Gastroesophageal sphincter (tissue), 3 donors: ENCODE data around the gene TBX21.

Source experiments
- POLR2A ChIP-seq, 2 donors: fragments of 450-650 bp; IDR thresholded peaks; one replicate each; pipeline ENCODE4 v1.6.1; 2017; ENCODE audit warnings: antibody characterized with exemption in 2 of 2, mild to moderate bottlenecking in 2 of 2, moderate library complexity in 1 of 2
- POLR2AphosphoS5 ChIP-seq: sonication (generic); formaldehyde crosslinking; IDR thresholded peaks from one replicate; pipeline ENCODE4 v1.6.1; 2017; ENCODE audit warnings: antibody characterized with exemption
- TF ChIP-seq, protein P1 (sequence below), 4 experiments: fragments of 200-600 bp in 2 of 4; fragments of 450-650 bp in 2 of 4; sonication (generic) in 1 of 4; IDR thresholded peaks; one replicate each; pipeline ENCODE4 v1.5.1; 2017 to 2019; ENCODE audit warnings: antibody characterized with exemption in 4 of 4, mild to moderate bottlenecking in 2 of 4, moderate library complexity in 2 of 4

DNA sequence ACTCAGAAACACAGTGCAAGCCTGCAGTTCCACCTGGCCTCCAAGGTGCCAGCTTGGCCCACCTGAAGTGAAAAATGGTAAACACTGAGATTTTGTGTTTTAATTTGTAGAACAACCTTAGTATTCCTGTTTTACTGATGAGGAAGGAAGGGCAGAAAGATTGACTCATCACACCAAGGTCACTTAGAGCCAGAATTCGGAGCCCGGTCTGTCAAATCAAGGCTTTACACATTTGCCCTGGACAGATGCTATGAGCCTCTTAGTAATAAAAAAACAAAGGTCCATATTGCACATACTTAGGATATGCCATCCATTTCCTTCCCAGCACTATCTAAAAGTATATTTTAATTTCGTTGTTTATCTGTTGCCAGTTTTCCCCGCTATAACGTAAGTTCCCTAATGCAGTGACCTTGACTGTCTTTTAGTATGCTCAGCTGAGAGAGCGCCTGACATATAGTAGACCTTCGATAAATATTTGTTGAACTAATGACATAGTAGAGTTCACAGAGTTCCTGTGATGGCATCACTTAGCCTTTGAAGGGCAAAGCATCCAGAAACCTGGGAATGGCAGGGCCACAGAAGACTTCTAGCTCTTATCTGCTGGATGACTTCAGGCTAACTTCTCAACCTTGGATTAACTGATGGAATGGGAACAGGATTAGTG, 46.2 kb upstream of the TBX21 start:
- TF ChIP-seq, protein P1, sequence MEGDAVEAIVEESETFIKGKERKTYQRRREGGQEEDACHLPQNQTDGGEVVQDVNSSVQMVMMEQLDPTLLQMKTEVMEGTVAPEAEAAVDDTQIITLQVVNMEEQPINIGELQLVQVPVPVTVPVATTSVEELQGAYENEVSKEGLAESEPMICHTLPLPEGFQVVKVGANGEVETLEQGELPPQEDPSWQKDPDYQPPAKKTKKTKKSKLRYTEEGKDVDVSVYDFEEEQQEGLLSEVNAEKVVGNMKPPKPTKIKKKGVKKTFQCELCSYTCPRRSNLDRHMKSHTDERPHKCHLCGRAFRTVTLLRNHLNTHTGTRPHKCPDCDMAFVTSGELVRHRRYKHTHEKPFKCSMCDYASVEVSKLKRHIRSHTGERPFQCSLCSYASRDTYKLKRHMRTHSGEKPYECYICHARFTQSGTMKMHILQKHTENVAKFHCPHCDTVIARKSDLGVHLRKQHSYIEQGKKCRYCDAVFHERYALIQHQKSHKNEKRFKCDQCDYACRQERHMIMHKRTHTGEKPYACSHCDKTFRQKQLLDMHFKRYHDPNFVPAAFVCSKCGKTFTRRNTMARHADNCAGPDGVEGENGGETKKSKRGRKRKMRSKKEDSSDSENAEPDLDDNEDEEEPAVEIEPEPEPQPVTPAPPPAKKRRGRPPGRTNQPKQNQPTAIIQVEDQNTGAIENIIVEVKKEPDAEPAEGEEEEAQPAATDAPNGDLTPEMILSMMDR (IDR thresholded peaks at IDR 0.05): no peak
- TF ChIP-seq POLR2AphosphoS5 (no peak), POLR2A (IDR thresholded peaks at IDR 0.05) (no peak)
